Heart left ventricle (tissue), 16 donors: ENCODE measurements around the gene CDK18. TPM values are rescaled to one million over a fixed set of nuclear protein-coding genes. Genes with fewer than 3 reads are reported as not detected.

Experiments
- ATAC-seq, 4 donors: fragments of 200-7000 bp; cut with Tn5 transposase; one replicate each; pipeline ENCODE4 v1.9.1; 2020 to 2022; ENCODE audit warnings: moderate library complexity in 4 of 4, mild to moderate bottlenecking in 3 of 4, moderate number of reproducible peaks in 1 of 4
- DNase-seq, 5 donors: peaks; one replicate each; pipeline ENCODE4 v3.0.0-alpha.2; 2020
- H3K27ac ChIP-seq, 12 donors: fragments of 200-600 bp; sonication (generic) in 4 of 12; one replicate each; pipeline versions ENCODE4 v1.5.0 to v1.8.0; 2016 to 2022; ENCODE audit warnings: mild to moderate bottlenecking in 2 of 12
- H3K27me3 ChIP-seq, 9 donors: fragments of 200-600 bp; sonication (generic) in 2 of 9; one replicate each; pipeline versions ENCODE4 v1.5.1 to v1.8.0; 2016 to 2022; ENCODE audit warnings: mild to moderate bottlenecking in 3 of 9
- H3K36me3 ChIP-seq, 9 donors: fragments of 200-600 bp; sonication (generic) in 2 of 9; one replicate each; pipeline versions ENCODE4 v1.5.0 to v1.8.0; 2018 to 2022; ENCODE audit warnings: mild to moderate bottlenecking in 2 of 9
- H3K4me1 ChIP-seq, 12 donors: fragments of 200-600 bp; sonication (generic) in 4 of 12; one replicate each; pipeline versions ENCODE4 v1.5.0 to v1.8.0; 2016 to 2022; ENCODE audit warnings: mild to moderate bottlenecking in 3 of 12
- H3K4me3 ChIP-seq, 12 donors: fragments of 200-600 bp; sonication (generic) in 4 of 12; one replicate each; pipeline versions ENCODE4 v1.5.0 to v1.8.0; 2017 to 2022; ENCODE audit warnings: mild to moderate bottlenecking in 9 of 12, moderate library complexity in 4 of 12
- H3K9me3 ChIP-seq, 12 donors: fragments of 200-600 bp; sonication (generic) in 4 of 12; one replicate each; pipeline versions ENCODE4 v1.5.0 to v1.8.0; 2016 to 2022; ENCODE audit warnings: mild to moderate bottlenecking in 1 of 12
- POLR2A ChIP-seq, 2 donors: fragments of 450-650 bp; IDR thresholded peaks; one replicate each; pipeline ENCODE4 v1.6.1; 2017; ENCODE audit warnings: antibody characterized with exemption in 2 of 2, mild to moderate bottlenecking in 2 of 2, moderate library complexity in 2 of 2
- WGBS, 4 donors: extraction: QIAGEN DNeasy Blood & Tissue Kit in 2 of 4; methylation state at CpG; one replicate each; pipeline versions ENCODE4 v1.1.5 to v1.1.7; 2013 to 2018; 5-methylcytosine and 5-hydroxymethylcytosine counted together
- intact Hi-C, 10 donors: fragments of 100-400 bp; cut with DNase I; formaldehyde crosslinking; loops; one replicate each; pipeline versions ENCODE4 v1.11.1 to v1.14.2; 2022
- polyA plus RNA-seq, 2 donors: library from polyadenylated mRNA; stranded (reverse); fragments of 200-250 nt; gene quantifications; one replicate each; pipeline ENCODE4 v1.2.3, GENCODE V29; 2013
- total RNA-seq, 9 donors: library from RNA; depleted of rRNA in 2 of 9; stranded (reverse); fragments of >200 nt in 2 of 9; fragmentation: NEBNext Ultra II Directional in 3 of 9; extraction: Animal tissue kit (Norgen Biotek cat#: 25700) in 3 of 9; gene quantifications; one replicate each; pipeline versions ENCODE4 v1.1.0 to v1.2.4, GENCODE V29; 2016 to 2023
- TF ChIP-seq, protein P1 (sequence below), 12 donors: fragments of 200-600 bp; sonication (generic) in 4 of 12; IDR thresholded peaks; one replicate each; pipeline versions ENCODE4 v1.5.0 to v1.8.0; 2018 to 2022; ENCODE audit warnings: antibody characterized with exemption in 12 of 12, mild to moderate bottlenecking in 5 of 12
- donor health status: ischemic (EF 13 %, LVEDD 7.1; RV severe dilation, severe dysfunction).
- donor health status: healthy with polysubstance abuse.
- donor health status: DM: no; HTN: yes; CAD: no.
- donor health status: DM: no; HTN: no; CAD: no.
- donor health status: ischemic (EF 25% LVEDD 6.9; RV normal size, moderate dysfunction).
- donor health status: ischemic (EF 25% LVEDD 5.7; RV mildly dilated, moderate dysfunction).
- donor health status: healthy.
- donor health status: DM: yes; HTN: yes; CAD: no.
- donor health status: ischemic (EF 35%, LVEDD 5.7; RV mildly dilated, moderate dysfunction).
- donor health status: nonischemic (EF 11% LVEDD 7.7; RV severe dilation, severe dysfunction).
- donor health status: DM: yes; HTN: yes; CAD: no.
- donor health status: PGD.
- donor health status: ischemic (EF 29% LVEDD 5.4; RV normal size, mild dysfunction).
- donor health status: nonischemic (EF 23%, LVEDD 6.1; RV moderate dilation, normal function).

The CDK18 gene
- total and polyA plus RNA-seq, 11 donors = 62.5 to 198 (median 141) TPM

DNA sequence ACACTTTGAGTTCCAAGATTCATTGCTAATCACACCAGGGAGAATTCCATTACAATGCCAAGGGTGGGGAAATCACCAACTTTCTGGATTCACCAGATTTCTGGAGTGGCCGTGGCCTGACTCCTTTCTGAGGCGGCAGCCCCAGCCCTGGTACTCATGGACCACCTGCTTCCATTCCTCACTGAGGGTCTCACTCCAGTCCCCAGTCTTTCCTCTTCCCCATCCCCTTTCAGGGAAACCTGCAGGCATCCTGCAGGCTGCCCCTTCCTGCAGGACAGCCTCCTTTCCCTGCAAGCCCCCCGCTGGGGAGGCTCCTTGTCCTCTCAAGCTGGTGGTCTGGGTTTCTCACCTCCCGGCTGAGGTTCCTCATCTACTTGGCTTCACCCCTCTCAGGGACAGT lies 12.7 kb upstream of the CDK18 start:
- Histone ChIP-seq H3K27ac (no peak overlapping the region), H3K4me1 (peaks cover 17 to 43% (median 27%) of the 10 kb centered on the region in 12 donors), H3K27me3 (peaks cover 0 to 4% (median 0%) of the 10 kb centered on the region in 9 donors), H3K36me3 (no peaks in the 10 kb centered on the region), H3K4me3 (no peak overlapping the region), H3K9me3 (no peaks in the 10 kb centered on the region)
- DNase-seq (no peak), ATAC-seq (no peak)
- WGBS, 4 donors = 58 to 84% (median 79%) methylated on average over 3 to 4 of the region's 4 CpGs
- intact Hi-C loops = no loop called here
- no peak for TF ChIP-seq POLR2A (IDR thresholded peaks at IDR 0.05)
- TF ChIP-seq, protein P1, sequence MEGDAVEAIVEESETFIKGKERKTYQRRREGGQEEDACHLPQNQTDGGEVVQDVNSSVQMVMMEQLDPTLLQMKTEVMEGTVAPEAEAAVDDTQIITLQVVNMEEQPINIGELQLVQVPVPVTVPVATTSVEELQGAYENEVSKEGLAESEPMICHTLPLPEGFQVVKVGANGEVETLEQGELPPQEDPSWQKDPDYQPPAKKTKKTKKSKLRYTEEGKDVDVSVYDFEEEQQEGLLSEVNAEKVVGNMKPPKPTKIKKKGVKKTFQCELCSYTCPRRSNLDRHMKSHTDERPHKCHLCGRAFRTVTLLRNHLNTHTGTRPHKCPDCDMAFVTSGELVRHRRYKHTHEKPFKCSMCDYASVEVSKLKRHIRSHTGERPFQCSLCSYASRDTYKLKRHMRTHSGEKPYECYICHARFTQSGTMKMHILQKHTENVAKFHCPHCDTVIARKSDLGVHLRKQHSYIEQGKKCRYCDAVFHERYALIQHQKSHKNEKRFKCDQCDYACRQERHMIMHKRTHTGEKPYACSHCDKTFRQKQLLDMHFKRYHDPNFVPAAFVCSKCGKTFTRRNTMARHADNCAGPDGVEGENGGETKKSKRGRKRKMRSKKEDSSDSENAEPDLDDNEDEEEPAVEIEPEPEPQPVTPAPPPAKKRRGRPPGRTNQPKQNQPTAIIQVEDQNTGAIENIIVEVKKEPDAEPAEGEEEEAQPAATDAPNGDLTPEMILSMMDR (IDR thresholded peaks at IDR 0.05) = no peak

DNA sequence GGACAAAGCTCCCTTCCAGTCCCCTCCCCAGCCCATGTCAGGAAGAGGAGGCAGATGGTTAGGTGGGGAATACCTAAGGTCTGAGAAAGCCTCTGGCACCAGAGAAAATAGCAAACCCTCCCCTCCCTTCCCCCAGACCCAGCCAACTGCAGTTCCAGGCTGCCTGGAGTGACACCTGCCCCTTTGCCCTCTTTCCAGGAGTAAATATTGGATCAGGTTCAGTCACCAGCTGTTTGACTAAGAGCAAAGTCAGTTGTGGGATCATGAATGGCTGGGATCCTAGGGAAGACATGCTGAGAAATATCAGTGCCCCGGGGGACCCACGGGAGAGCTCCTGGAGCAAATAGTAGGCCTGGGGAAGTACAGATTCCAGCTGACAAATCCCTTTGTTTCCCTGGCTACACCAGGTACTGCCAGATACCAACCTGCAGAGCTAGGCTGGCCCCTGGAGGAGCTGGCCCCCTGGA lies 12.2 kb upstream of the CDK18 start:
- TF ChIP-seq POLR2A (IDR thresholded peaks at IDR 0.05) = no peak
- TF ChIP-seq, protein P1 (IDR thresholded peaks at IDR 0.05) = no peak
- intact Hi-C loops = no loop called here
- 47 to 57% (median 52%) methylated on average over 2 of the region's 2 CpGs; no CpG with 5 or more reads in 1 of the 4 donors for WGBS, 4 donors
- Histone ChIP-seq H3K27me3 (peaks cover 0 to 4% (median 0%) of the 10 kb centered on the region in 9 donors), H3K27ac (peak overlapping the region in 1 of 12 donors; percentile 25), H3K36me3 (no peaks in the 10 kb centered on the region), H3K4me1 (peaks cover 17 to 44% (median 27%) of the 10 kb centered on the region in 12 donors), H3K9me3 (no peaks in the 10 kb centered on the region), H3K4me3 (no peak overlapping the region)
- no peak for DNase-seq
- ATAC-seq = no peak

DNA sequence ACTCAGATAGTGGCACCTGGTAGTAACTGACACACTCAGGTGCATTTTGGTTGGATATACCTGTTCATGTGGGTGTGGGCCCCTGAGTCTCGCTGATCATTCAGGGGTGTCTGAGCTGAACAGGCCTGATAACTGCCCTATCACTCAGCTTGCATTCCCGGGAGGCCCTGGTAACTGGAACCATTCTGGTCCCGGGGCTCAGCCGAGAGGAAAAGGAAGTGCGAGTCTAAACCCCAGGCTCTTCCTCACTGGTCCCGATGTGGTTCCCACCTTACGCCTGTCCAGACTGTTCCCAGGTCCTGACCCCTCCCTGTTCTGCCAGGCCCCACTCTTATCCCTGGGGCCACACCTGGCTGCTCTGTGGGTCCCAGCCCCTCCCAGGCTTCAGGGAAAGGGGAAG lies 11.7 kb upstream of the CDK18 start:
- Histone ChIP-seq H3K27ac (peak overlapping the region in 8 of 12 donors; percentile 5 to 44 (median 29)), H3K4me1 (peaks cover 17 to 49% (median 27%) of the 10 kb centered on the region in 12 donors), H3K9me3 (no peaks in the 10 kb centered on the region), H3K4me3 (no peak overlapping the region), H3K36me3 (no peaks in the 10 kb centered on the region), H3K27me3 (peaks cover 0 to 4% (median 0%) of the 10 kb centered on the region in 9 donors)
- no peak for TF ChIP-seq POLR2A (IDR thresholded peaks at IDR 0.05)
- TF ChIP-seq, protein P1 (IDR thresholded peaks at IDR 0.05) = no peak
- DNase-seq (no peak), ATAC-seq (no peak)
- 30 to 50% (median 37%) methylated on average over 4 to 7 of the region's 7 CpGs for WGBS, 4 donors
- intact Hi-C loops = no loop called here

DNA sequence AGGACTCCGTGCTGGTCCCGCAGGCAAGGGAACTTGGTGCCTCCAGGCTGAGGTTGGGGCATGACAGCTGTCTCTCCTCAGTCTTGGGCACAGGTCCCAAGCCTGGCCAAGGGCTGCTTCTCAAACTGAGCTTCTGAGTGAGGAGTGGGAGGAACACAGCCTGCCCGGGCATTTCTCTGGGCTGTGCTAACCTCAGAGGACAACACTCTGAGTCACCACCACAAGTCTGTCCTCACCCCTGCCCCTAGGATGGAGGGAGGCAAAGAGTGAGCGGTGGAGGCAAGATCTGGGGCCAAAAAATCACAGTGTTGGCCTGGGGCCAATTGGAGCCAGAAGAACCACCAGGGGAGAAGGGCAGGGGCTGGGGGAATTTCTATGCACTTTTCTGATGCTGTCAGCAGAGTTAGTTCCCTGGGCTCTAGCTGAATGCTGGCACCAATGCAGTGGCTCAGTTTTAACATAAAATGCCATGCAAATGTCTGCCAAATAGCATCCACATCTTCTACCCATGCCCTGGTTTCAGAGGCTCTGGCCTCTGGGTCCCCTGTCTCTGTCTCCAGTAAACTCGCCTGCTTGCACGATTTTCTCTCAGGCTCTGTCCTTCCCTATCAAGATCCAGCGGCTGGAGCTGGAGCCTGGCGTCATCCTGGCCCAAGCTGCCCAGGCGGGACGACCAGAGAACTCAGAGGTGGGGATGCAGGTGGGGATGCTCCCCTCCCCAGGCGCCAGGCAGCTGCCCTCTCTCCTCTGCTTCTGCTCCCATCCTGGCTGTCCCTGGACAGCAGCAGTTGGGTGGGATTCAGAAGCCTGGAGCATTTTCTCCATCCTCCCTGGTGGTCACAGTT lies 11.0 kb upstream of the CDK18 start:
- peak in 3 of 5 donors; percentile 57 to 69 (median 59) for DNase-seq
- H3K27ac ChIP-seq = peak overlapping the region in 8 of 12 donors; percentile 6 to 83 (median 35)
- 44 to 52% (median 47%) methylated on average over 9 to 11 of the region's 11 CpGs for WGBS, 4 donors
- TF ChIP-seq, protein P1 (IDR thresholded peaks at IDR 0.05) = no peak
- no peak for TF ChIP-seq POLR2A (IDR thresholded peaks at IDR 0.05)
- ATAC-seq = peak in 3 of 4 donors; percentile 36 to 64 (median 53)
- intact Hi-C loops = loop anchor here in 1 of 10 donors (1.0 kb wide), 1 partner anchor 32 kb away; no protein-coding TSS in a partner anchor
- no peaks in the 10 kb centered on the region for H3K9me3 ChIP-seq
- H3K36me3 ChIP-seq = no peaks in the 10 kb centered on the region
- peaks cover 17 to 49% (median 27%) of the 10 kb centered on the region in 12 donors for H3K4me1 ChIP-seq
- no peak overlapping the region for H3K4me3 ChIP-seq
- H3K27me3 ChIP-seq = peaks cover 0 to 4% (median 0%) of the 10 kb centered on the region in 9 donors
